Activated T-helper 17 cell treated with anti-CD3 and anti-CD28 coated beads, Interleukin-2, amount 50 U/mL, for 72 hours (primary cell): ENCODE measurements around the gene PPHLN1. TPM values are rescaled to one million over a fixed set of nuclear protein-coding genes. Genes with fewer than 3 reads are reported as not detected.
"Not testable (repeated sequence)": the region's sequence is repeated elsewhere in the genome, so short reads cannot be mapped to it uniquely, and the experiment has no call there.

ENCODE experiments used
- ATAC-seq: fragments of 150-1000 bp; cut with Tn5 transposase; replicated peaks from 2 replicates; pipeline ENCODE4 v1.10.0; 2021; ENCODE audit warnings: mild to moderate bottlenecking, moderate library complexity
- H3K27ac Mint-ChIP-seq: one replicate; pipeline ENCODE4 v1.8.0; 2022; ENCODE audit warnings: mixed read lengths
- H3K27me3 Mint-ChIP-seq: one replicate; pipeline ENCODE4 v1.8.0; 2022; ENCODE audit warnings: mixed read lengths
- H3K36me3 Mint-ChIP-seq: one replicate; pipeline ENCODE4 v1.8.0; 2022; ENCODE audit warnings: low read depth, mild to moderate bottlenecking, mixed read lengths
- H3K4me1 Mint-ChIP-seq: one replicate; pipeline ENCODE4 v1.8.0; 2022; ENCODE audit warnings: mixed read lengths
- H3K4me3 Mint-ChIP-seq: one replicate; pipeline ENCODE4 v1.8.0; 2022; ENCODE audit warnings: mild to moderate bottlenecking, mixed read lengths
- H3K9me3 Mint-ChIP-seq: one replicate; pipeline ENCODE4 v1.8.0; 2022; ENCODE audit warnings: mixed read lengths
- total RNA-seq, 2 donors: library from RNA; stranded (reverse); gene quantifications; one replicate each; pipeline ENCODE4 v1.2.3, GENCODE V29; 2022

PPHLN1 gene
- total RNA-seq, 2 donors from 2014 or later = 77.0 to 94.0 TPM

DNA sequence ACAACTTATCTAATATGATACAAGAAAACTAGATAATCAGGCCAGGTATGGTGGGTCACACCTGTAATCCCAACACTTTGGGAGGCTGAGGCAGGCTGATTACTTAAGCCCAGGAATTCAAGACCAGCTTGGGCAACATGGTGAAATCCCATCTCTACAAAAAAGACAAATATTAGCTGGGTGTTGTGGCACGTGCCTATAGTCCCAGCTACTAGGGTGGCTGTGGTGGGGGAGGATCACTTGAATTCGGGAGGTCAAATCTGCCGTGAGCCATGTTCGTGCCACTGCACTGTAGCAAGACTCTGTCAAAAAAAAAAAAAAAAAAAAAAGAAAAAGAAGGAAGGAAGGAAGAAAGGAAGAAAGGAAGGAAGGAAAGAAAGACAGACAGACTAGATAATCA lies 27.1 kb upstream of the PPHLN1 start:
- Mint-ChIP-seq H3K9me3 (no peaks in the 10 kb centered on the region), H3K4me3 (peak overlapping the region; percentile 73), H3K4me1 (peaks cover 12% of the 10 kb centered on the region), H3K36me3 (no peaks in the 10 kb centered on the region), H3K27ac (peak overlapping the region; percentile 88), H3K27me3 (no peaks in the 10 kb centered on the region)
- ATAC-seq = no peak

DNA sequence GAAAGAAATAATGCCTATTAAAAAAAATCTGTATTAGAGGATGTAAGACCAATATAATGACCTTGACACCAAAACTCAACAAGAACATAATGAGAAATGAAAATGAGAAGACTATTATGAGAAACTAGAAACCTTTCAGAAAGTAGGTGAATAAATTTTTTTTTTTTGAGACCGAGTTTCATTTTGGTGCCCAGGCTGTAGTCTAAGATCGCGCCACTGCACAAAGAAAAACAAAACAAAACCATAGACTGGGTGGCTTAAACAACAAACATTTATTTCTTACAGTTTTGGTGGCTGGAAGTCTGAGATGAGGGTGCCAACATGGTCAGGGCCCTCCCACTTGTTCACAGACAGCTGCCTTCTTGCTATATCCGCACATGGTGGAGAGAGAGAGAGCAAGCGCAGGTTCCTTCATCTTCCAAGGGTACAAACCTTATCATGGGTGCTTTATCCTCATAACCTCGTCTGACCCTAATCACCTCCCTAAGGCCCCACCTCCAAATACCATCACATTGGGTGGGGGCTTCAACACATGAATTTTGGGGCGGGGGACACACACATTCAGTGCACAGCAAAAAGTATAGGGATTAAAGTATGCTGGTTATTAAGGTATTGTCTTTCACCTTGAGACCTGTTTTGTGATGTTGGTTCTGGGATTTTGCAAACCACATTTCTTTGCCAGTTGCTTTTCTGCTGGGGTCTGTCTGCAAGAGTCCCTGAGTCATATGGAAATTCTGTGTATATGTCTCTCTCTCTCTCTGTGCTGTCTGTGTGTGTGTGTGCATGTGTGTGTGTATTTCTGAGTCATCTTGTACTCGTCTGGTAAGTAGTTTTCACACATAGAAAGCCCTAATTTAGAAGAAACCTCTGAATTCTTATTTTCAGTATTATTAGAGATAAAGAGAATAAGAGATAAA lies 26.3 kb upstream of the PPHLN1 start:
- H3K4me3 Mint-ChIP-seq = peak overlapping the region; percentile 73
- ATAC-seq = peak; percentile 97
- peak overlapping the region; percentile 88 for H3K27ac Mint-ChIP-seq

DNA sequence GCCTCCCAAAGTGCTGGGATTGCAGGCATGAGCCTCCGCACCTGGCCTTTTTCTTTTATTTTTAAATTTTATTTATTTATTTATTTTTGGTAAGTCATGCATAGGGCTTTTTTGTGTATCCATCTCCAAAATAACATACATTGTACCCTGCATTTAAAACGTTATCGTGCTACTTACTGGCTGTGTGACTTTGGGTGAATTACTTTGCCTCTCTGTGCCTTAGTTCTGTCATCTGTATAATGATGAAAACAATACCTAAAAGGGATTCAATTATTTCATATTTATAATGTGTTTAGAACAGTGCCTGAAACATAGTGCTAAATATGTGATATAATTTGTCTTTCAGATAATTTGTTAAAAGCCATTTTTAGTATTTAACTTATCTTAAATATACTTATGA lies 19.7 kb upstream of the PPHLN1 start:
- H3K27ac Mint-ChIP-seq = no peak overlapping the region
- H3K4me1 Mint-ChIP-seq = no peaks in the 10 kb centered on the region
- no peak overlapping the region for H3K4me3 Mint-ChIP-seq
- no peaks in the 10 kb centered on the region for H3K27me3 Mint-ChIP-seq
- no peak for ATAC-seq
- no peaks in the 10 kb centered on the region for H3K9me3 Mint-ChIP-seq
- H3K36me3 Mint-ChIP-seq = no peaks in the 10 kb centered on the region

More for the DNA sequence above, 26.3 kb upstream of the PPHLN1 start:
- H3K4me1 Mint-ChIP-seq = peaks cover 12% of the 10 kb centered on the region
- H3K27me3 Mint-ChIP-seq = no peaks in the 10 kb centered on the region
- no peaks in the 10 kb centered on the region for H3K9me3 Mint-ChIP-seq
- no peaks in the 10 kb centered on the region for H3K36me3 Mint-ChIP-seq

DNA sequence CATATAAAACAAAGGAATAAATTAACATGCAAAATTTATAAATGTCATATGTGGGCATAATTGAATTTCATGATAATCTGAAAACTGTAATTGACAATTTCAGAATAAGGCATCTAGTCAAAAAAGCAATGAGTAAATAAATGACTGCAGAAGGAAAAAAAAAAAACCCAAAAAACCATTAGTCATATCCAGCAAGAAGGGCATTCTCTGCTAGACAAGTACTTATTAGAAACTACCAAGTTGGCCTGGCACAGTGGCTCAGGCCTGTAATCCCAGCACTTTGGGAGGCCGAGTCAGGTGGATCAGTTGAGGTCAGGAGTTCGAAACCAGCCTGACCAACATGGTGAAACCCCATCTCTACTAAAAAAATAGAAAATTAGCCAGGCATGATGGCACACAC lies 17.6 kb upstream of the PPHLN1 start:
- Mint-ChIP-seq H3K9me3 (no peaks in the 10 kb centered on the region), H3K27ac (no peak overlapping the region), H3K4me1 (no peaks in the 10 kb centered on the region), H3K36me3 (peaks cover 19% of the 10 kb centered on the region), H3K27me3 (no peaks in the 10 kb centered on the region), H3K4me3 (no peak overlapping the region)
- ATAC-seq = peak; percentile 52

DNA sequence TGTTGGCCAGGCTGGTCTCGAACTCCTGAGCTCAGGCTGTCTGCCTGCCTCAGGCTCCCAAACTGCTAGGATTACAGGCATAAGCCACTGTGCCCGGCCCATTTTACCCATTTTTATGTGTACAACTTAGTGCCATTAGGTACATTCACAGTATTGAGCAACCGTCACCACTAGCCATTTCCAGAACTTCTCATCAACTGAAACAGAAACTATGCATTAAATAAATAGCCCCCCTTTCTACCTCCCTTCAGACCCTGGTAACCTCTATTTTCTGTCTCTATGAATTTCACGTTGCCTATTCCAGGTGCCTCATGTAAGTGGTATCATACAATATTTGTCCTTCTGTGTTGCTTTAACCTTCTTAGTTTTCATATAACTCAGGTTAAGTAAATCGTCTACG lies 16.0 kb upstream of the PPHLN1 start:
- ATAC-seq = no peak
- peaks cover 3% of the 10 kb centered on the region for H3K4me1 Mint-ChIP-seq
- H3K36me3 Mint-ChIP-seq = peaks cover 33% of the 10 kb centered on the region
- H3K9me3 Mint-ChIP-seq = no peaks in the 10 kb centered on the region
- H3K27ac Mint-ChIP-seq = no peak overlapping the region
- no peaks in the 10 kb centered on the region for H3K27me3 Mint-ChIP-seq
- H3K4me3 Mint-ChIP-seq = no peak overlapping the region

DNA sequence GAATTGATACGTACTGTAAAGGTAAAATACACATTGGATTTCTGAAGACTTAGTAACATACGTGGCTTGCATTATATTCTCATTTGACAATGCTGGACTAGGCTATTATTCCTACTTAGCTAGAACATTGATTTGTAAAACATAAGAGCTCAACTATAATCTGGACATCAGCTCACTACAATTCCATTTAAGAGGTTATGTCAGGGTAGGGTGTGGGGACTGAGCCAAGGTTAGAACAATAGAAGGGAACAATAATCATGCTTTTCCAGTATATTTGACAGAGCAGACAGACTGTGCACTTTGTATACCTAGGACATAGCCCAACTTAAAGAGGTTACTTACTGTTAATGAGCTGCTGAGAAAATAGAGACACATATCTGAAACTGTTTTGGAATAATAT lies 10.9 kb upstream of the PPHLN1 start:
- H3K9me3 Mint-ChIP-seq = no peaks in the 10 kb centered on the region
- H3K4me3 Mint-ChIP-seq = no peak overlapping the region
- no peak for ATAC-seq
- H3K27me3 Mint-ChIP-seq = no peaks in the 10 kb centered on the region
- peaks cover 5% of the 10 kb centered on the region for H3K4me1 Mint-ChIP-seq
- H3K27ac Mint-ChIP-seq = no peak overlapping the region
- peaks cover 63% of the 10 kb centered on the region for H3K36me3 Mint-ChIP-seq

DNA sequence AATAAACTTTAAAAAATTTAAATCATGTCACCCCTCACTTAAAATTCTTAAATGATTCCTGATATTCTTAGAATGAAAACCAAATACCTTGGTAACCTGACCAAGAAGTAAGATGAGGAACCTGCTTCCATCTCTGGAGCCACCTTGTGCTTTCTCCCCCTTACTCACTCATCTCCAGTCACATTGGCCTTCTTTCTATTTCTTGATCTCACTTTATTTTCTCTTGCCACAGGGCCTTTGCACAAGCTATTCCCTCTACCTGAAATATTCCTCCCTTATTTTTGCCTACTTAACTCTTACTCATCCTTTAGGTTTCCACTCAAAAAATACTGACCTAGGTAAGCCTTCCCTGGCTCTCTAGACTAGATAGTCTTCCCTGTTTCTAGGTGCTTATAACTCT lies 5.2 kb upstream of the PPHLN1 start:
- Mint-ChIP-seq H3K4me3 (no peak overlapping the region), H3K27me3 (no peaks in the 10 kb centered on the region), H3K27ac (no peak overlapping the region), H3K4me1 (no peaks in the 10 kb centered on the region), H3K9me3 (no peaks in the 10 kb centered on the region), H3K36me3 (peaks cover 64% of the 10 kb centered on the region)
- ATAC-seq = no peak

DNA sequence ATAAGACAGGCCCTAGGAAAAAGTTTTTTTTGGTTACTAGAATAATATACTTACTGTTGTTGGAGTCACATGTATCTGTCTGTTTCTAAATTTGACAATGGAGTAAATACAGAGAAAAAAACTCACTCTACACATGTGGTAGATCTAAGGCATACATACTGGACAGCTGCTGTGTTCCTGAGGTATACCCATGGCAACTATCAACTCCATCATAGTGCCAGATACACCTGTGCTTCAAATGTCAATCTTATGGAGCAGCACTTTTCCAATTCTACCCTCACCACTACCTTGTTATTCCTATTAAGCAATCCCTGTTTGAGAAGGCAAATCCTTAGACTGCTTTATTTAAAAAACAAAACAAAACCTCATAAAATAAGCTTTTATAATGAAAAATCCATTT lies 3.4 kb upstream of the PPHLN1 start:
- H3K27ac Mint-ChIP-seq = no peak overlapping the region
- H3K9me3 Mint-ChIP-seq = no peaks in the 10 kb centered on the region
- peaks cover 64% of the 10 kb centered on the region for H3K36me3 Mint-ChIP-seq
- no peak for ATAC-seq
- peaks cover 8% of the 10 kb centered on the region for H3K4me1 Mint-ChIP-seq
- H3K4me3 Mint-ChIP-seq = no peak overlapping the region
- H3K27me3 Mint-ChIP-seq = no peaks in the 10 kb centered on the region

DNA sequence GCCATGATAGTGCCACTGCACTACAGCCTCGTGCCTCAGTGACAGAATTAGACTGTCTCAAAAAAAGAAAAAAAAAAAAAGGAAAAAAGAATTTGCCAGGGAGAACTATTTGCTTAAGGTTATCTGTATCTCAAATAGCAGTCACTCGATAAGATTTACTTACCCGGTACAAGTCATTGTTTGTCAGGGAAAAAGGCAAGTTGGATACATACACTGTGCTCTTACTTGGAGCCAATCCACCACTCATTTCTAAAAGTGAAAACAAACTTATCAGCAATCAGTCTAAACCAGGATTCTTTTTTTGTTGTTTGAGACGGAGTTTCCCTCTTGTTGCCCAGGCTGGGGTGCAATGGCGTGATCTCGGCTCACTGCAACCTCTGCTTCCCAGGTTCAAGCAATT lies 2.1 kb upstream of the PPHLN1 start:
- H3K4me1 Mint-ChIP-seq = peaks cover 15% of the 10 kb centered on the region
- H3K4me3 Mint-ChIP-seq = no peak overlapping the region
- H3K9me3 Mint-ChIP-seq = no peaks in the 10 kb centered on the region
- ATAC-seq = no peak
- H3K36me3 Mint-ChIP-seq = peaks cover 72% of the 10 kb centered on the region
- no peak overlapping the region for H3K27ac Mint-ChIP-seq
- H3K27me3 Mint-ChIP-seq = no peaks in the 10 kb centered on the region

DNA sequence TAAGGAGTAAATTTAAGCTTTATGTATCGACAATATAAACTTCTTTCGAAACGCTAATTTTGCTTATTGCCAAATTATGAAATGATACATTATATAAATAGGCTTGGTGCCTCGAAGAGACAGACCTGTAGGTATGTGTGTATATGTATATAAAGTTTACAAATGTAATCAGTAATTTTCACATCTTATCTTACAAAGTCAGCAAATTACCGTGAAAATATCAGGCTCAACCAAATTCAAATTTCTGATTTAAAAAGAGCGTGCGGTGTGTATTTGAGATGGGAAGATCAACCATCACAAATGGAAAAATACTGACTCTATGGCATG lies 678 bp upstream of the PPHLN1 start:
- no peak for ATAC-seq
- Mint-ChIP-seq H3K36me3 (peaks cover 78% of the 10 kb centered on the region), H3K4me3 (peak overlapping the region; percentile 96), H3K27ac (peak overlapping the region; percentile 97), H3K27me3 (no peaks in the 10 kb centered on the region), H3K9me3 (no peaks in the 10 kb centered on the region), H3K4me1 (peaks cover 24% of the 10 kb centered on the region)

DNA sequence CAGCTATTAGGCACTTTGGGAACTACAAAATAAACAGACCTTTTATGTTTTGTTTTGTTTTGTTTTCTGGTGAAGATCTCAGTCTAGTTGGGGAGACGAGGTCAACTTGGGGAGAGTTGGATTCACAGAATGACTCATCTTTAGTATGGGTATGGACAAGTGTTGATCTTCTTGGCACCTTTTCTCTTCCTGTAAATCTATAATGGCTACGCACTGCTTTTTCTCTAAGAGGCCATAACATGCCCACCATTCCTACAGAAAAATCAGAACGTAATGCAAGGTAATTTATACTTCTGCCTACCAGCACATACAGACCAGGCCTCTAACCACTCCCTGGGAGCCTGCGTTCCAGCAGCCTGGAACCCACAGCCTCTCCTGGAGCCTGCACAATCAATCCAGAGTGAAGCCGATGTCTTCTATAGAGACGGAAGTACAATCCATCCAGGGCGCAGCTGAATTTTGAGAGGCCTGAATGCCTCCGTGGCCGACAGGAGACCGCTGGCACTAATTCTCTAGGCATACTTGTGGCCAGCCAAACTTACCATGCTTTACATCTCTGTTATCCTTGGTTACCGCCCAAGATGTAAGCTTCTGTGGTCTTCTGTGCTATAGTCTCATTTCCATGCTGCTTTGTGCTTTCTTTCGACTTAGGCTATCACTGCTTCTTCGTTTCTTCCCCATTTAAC lies 717 bp downstream of the PPHLN1 start:
- peak overlapping the region; percentile 97 for H3K27ac Mint-ChIP-seq
- H3K4me3 Mint-ChIP-seq = peak overlapping the region; percentile 96
- ATAC-seq = peak; percentile 55
- H3K9me3 Mint-ChIP-seq = no peaks in the 10 kb centered on the region
- peaks cover 35% of the 10 kb centered on the region for H3K4me1 Mint-ChIP-seq
- no peaks in the 10 kb centered on the region for H3K27me3 Mint-ChIP-seq
- peaks cover 72% of the 10 kb centered on the region for H3K36me3 Mint-ChIP-seq

DNA sequence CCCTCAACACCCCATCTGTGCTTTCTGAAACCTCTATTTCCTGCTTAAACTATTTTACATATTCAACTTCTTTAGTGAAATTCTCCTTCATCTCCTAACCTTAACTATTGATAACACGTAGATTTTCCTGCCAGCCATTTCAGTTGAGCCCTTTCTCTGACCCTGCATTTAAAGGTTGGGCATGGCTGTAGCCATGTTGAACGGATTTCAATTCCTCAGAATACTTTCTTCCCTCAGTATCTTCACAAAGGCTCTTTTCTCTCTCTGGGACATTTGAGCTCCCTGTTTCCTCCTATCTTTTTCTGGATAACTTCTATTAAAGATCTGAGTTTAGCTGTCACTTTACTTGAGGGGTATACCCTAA lies 1.2 kb downstream of the PPHLN1 start:
- Mint-ChIP-seq H3K4me1 (peaks cover 40% of the 10 kb centered on the region), H3K9me3 (no peaks in the 10 kb centered on the region), H3K36me3 (peaks cover 68% of the 10 kb centered on the region), H3K4me3 (peak overlapping the region; percentile 96), H3K27me3 (no peaks in the 10 kb centered on the region), H3K27ac (peak overlapping the region; percentile 97)
- ATAC-seq = no peak

DNA sequence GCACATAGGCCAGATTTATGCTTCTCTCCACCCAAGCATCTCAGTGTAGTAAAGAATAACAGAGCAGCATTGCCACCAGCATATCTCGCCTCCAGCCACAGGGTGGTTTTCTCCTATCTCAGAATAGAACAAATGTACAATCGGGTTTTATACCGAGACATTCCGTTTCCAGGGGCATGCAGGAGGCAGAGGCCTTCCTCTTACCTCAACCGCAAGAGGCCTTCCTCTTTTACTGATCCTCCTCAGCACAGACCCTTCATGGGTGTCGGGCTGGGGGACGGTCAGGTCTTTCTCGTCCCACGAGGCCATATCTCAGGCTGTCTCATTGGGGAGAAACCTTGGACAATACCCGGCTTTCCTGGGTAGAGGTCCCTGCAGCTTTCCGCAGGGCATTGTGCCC lies 4.1 kb downstream of the PPHLN1 start:
- not testable (repeated sequence) for ATAC-seq
- peak overlapping the region; percentile 2 for H3K4me3 Mint-ChIP-seq
- peaks cover 48% of the 10 kb centered on the region for H3K4me1 Mint-ChIP-seq

DNA sequence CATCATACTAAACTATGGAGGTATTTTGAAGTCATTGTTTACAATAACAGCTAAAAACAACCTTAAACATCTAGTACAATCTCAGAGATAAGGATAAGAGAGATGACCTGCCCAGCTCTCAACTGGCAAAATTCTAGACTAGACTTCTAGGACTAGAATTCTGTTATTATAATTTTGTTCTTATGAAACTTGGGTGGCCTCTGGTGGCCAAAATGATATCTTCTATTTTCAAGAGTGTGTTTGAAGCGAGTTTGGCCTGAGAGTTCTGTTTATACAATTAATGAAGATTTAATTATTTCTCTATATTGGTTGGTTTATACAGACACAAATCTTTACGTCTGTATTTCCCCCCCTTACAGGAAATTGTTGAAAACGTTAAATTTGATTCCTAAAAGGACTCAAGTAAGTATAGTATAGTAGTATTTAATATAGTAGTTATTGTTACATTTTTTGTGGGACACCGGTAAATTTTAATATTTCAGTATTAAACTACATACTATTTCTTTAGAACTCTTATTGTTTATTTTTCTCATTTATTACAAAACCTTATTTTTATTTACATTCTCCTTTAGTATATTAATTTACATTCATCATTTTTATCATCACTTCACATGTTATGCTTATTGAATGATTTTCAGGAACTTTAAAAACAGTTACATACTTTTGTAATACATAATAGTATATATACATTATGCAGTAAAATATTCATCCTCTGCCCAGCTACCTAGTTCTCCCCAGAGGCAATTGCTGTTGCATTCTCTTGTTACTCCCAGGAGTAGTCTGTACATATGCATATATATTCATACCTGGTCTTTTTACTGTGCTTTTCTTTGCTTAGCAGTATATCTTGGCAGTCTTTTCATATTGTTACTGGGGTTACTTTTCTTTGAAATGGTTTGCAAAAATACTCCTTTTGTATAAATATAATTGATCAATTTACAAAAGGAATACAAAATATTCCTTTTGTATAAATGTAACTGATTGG lies 6.6 kb downstream of the PPHLN1 start:
- peak; percentile 52 for ATAC-seq

More for the DNA sequence above, 4.1 kb downstream of the PPHLN1 start:
- not testable (repeated sequence) for H3K9me3 Mint-ChIP-seq, H3K27me3 Mint-ChIP-seq
- peaks cover 67% of the 10 kb centered on the region for H3K36me3 Mint-ChIP-seq
- peak overlapping the region; percentile 25 for H3K27ac Mint-ChIP-seq

More for the DNA sequence above, 6.6 kb downstream of the PPHLN1 start:
- H3K27me3 Mint-ChIP-seq = no peaks in the 10 kb centered on the region
- H3K9me3 Mint-ChIP-seq = no peaks in the 10 kb centered on the region
- H3K36me3 Mint-ChIP-seq = peaks cover 66% of the 10 kb centered on the region
- H3K4me3 Mint-ChIP-seq = peak overlapping the region; percentile 15
- H3K27ac Mint-ChIP-seq = peak overlapping the region; percentile 59
- H3K4me1 Mint-ChIP-seq = peaks cover 41% of the 10 kb centered on the region
